A549 treated with DMSO at 1 μM for 4 hours (cell line): ENCODE data around the gene SNRPD2. TPM values are rescaled to one million over a fixed set of nuclear protein-coding genes. Genes with fewer than 3 reads are reported as not detected.

Source experiments
- total RNA-seq: library from RNA; stranded (reverse); fragments of 200-300 nt; extraction: Qiagen RNA extraction; gene quantifications from 5 replicates; pipeline ENCODE4 v1.2.3, GENCODE V29; 2022; ENCODE audit warnings: low read depth

Gene SNRPD2
- 748 to 924 TPM (median 768 TPM) in 5 replicates for total RNA-seq

GRCh38 chr19:45691516-45692186 lies at the start of gene SNRPD2:
TSS of gene SNRPD2 (minus strand) at chr19:45691953. CDS start at chr19:45691888, 65 bp downstream.

GRCh38 chr19:45733160-45733810 lies 41.5 kb upstream of the SNRPD2 start, which contains the start of gene MEIOSIN:
TSS of gene MEIOSIN (plus strand) at chr19:45733439. CDS start at chr19:45735377, 1,938 bp downstream.

GRCh38 chr19:45730368-45731288 lies 38.9 kb upstream of the SNRPD2 start, which contains the start of gene FBXO46:
TSS of gene FBXO46 (minus strand) at chr19:45730896. CDS start at chr19:45713495, 17,401 bp downstream.

GRCh38 chr19:45692187-45693105 lies 693 bp upstream of the SNRPD2 start, which contains the start of gene QPCTL:
TSS of gene QPCTL (plus strand) at chr19:45692666. CDS start at chr19:45692704, 38 bp downstream.

GRCh38 chr19:45667620-45668341 lies 24.0 kb downstream of the SNRPD2 start, which contains the start of gene GIPR:
TSS of gene GIPR (plus strand) at chr19:45668221. CDS start at chr19:45669521, 1,300 bp downstream.

GRCh38 chr19:45638930-45639729 lies 52.6 kb downstream of the SNRPD2 start, which contains the start of gene EML2:
TSS of gene EML2 (minus strand) at chr19:45639397. CDS start at chr19:45639376, 21 bp downstream.

Other genes starting within 250 kb of the SNRPD2 start
- gene FOSB, start 224.0 kb downstream of the SNRPD2 start, total RNA-seq: 15.1 to 22.9 TPM (median 18.9 TPM) in 5 replicates
- 9.4 to 11.8 TPM (median 10.4 TPM) in 5 replicates for gene RTN2, start 194.9 kb downstream of the SNRPD2 start, total RNA-seq
- gene PPM1N, start 193.5 kb downstream of the SNRPD2 start, total RNA-seq: 6.3 to 7.3 TPM (median 6.6 TPM) in 5 replicates
- 105 to 127 TPM (median 123 TPM) in 5 replicates for gene VASP, start 184.5 kb downstream of the SNRPD2 start, total RNA-seq
- gene OPA3, start 107.2 kb downstream of the SNRPD2 start, total RNA-seq: 12.6 to 17.5 TPM (median 17.0 TPM) in 5 replicates
- 0.07 to 0.15 TPM (median 0.09 TPM) in 4 of 5 replicates, not detected in the other for gene GPR4, start 89.7 kb downstream of the SNRPD2 start, total RNA-seq
- 20.5 to 26.3 TPM (median 23.3 TPM) in 5 replicates for gene EML2, start 52.6 kb downstream of the SNRPD2 start, total RNA-seq
- 2.2 to 3.4 TPM (median 2.9 TPM) in 5 replicates for gene GIPR, start 23.7 kb downstream of the SNRPD2 start, total RNA-seq
- gene QPCTL, start 713 bp upstream of the SNRPD2 start, total RNA-seq: 8.4 to 10.0 TPM (median 9.2 TPM) in 5 replicates
- 9.4 to 12.7 TPM (median 10.2 TPM) in 5 replicates for gene FBXO46, start 38.9 kb upstream of the SNRPD2 start, total RNA-seq
- gene MEIOSIN, start 41.5 kb upstream of the SNRPD2 start, total RNA-seq: 0.06 to 0.07 TPM (median 0.07 TPM) in 3 of 5 replicates, not detected in the others
- 19.5 to 36.3 TPM (median 30.2 TPM) in 5 replicates for gene SIX5, start 77.3 kb upstream of the SNRPD2 start, total RNA-seq
- 41.5 to 59.1 TPM (median 51.1 TPM) in 5 replicates for gene DMPK, start 90.5 kb upstream of the SNRPD2 start, total RNA-seq
- gene DMWD, start 100.9 kb upstream of the SNRPD2 start, total RNA-seq: 27.0 to 40.1 TPM (median 36.3 TPM) in 5 replicates
- 0.03 TPM in 1 of 5 replicates, not detected in the others for gene RSPH6A, start 123.4 kb upstream of the SNRPD2 start, total RNA-seq
- gene SYMPK, start 171.2 kb upstream of the SNRPD2 start, total RNA-seq: 58.7 to 84.9 TPM (median 75.0 TPM) in 5 replicates
- gene FOXA3, start 172.4 kb upstream of the SNRPD2 start, total RNA-seq: 0.54 to 1.1 TPM (median 1.0 TPM) in 5 replicates
- gene IRF2BP1, start 194.2 kb upstream of the SNRPD2 start, total RNA-seq: 22.0 to 39.1 TPM (median 34.5 TPM) in 5 replicates
- 5.3 to 10.7 TPM (median 9.4 TPM) in 5 replicates for gene MYPOP, start 210.7 kb upstream of the SNRPD2 start, total RNA-seq
- gene NANOS2, start 222.8 kb upstream of the SNRPD2 start, total RNA-seq: not detected in 5 replicates